ENCODE data around the gene PCNX2. TPM values are rescaled to one million over a fixed set of nuclear protein-coding genes. Genes with fewer than 3 reads are reported as not detected.

PCNX2 gene
- total RNA-seq, 1 experiment from 2014 or later = 9.1 TPM

DNA sequence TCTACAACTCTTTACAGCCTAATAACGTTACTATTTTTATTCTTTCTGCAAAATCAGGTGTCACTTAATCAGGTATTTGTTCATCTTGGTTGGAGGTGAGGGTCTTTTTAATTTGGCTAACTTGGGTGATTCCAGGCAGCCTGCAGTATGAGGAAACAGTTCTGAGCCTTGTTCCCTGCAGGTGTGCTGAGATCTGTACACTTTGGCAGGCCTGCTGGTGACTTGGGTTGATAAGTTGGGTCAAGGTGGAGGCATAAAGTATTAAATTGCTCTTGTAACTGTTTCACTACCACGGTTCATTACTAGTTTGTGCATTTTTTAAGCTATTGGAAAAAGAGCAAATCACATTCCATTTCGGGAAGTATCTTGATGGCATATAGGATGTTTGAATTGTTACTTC lies 42.0 kb upstream of the PCNX2 start:
- no peak for DNase-seq (ENCODE audit: low spot score)
- ChIA-PET POLR2A (ENCODE audit: low non-redundant PET) (no interaction called here), CTCF (no interaction called here)
- TF ChIP-seq EZH2 (IDR thresholded peaks at IDR 0.05; ENCODE audit: borderline replicate concordance, low read depth, low read length, poor library complexity, severe bottlenecking) = no peak
- TF ChIP-seq, protein P1, sequence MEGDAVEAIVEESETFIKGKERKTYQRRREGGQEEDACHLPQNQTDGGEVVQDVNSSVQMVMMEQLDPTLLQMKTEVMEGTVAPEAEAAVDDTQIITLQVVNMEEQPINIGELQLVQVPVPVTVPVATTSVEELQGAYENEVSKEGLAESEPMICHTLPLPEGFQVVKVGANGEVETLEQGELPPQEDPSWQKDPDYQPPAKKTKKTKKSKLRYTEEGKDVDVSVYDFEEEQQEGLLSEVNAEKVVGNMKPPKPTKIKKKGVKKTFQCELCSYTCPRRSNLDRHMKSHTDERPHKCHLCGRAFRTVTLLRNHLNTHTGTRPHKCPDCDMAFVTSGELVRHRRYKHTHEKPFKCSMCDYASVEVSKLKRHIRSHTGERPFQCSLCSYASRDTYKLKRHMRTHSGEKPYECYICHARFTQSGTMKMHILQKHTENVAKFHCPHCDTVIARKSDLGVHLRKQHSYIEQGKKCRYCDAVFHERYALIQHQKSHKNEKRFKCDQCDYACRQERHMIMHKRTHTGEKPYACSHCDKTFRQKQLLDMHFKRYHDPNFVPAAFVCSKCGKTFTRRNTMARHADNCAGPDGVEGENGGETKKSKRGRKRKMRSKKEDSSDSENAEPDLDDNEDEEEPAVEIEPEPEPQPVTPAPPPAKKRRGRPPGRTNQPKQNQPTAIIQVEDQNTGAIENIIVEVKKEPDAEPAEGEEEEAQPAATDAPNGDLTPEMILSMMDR (conservative IDR thresholded peaks at IDR 0.05; ENCODE audit: low read depth, low read length) = no peak
- Histone ChIP-seq H3K4me3 (ENCODE audit: low read depth, low read length, poor library complexity, severe bottlenecking) (no peak overlapping the region), H3K27me3 (replicated peaks; ENCODE audit: insufficient read depth, low read depth, low read length, poor library complexity) (peaks cover 17% of the 10 kb centered on the region), H3K36me3 (ENCODE audit: insufficient read depth, low read length, poor library complexity, severe bottlenecking) (no peaks in the 10 kb centered on the region), H3K9me3 (ENCODE audit: low read depth, low read length, poor library complexity, severe bottlenecking) (no peaks in the 10 kb centered on the region), H3K27ac (ENCODE audit: low read depth, low read length, poor library complexity, severe bottlenecking) (no peak overlapping the region), H3K4me1 (ENCODE audit: insufficient read depth, low read length, poor library complexity, severe bottlenecking) (no peaks in the 10 kb centered on the region)
- no TSS peak for BruUV-seq (replicated peaks)
- intact Hi-C loops (cut with micrococcal nuclease; ENCODE audit: unreplicated experiment) = no loop called here

DNA sequence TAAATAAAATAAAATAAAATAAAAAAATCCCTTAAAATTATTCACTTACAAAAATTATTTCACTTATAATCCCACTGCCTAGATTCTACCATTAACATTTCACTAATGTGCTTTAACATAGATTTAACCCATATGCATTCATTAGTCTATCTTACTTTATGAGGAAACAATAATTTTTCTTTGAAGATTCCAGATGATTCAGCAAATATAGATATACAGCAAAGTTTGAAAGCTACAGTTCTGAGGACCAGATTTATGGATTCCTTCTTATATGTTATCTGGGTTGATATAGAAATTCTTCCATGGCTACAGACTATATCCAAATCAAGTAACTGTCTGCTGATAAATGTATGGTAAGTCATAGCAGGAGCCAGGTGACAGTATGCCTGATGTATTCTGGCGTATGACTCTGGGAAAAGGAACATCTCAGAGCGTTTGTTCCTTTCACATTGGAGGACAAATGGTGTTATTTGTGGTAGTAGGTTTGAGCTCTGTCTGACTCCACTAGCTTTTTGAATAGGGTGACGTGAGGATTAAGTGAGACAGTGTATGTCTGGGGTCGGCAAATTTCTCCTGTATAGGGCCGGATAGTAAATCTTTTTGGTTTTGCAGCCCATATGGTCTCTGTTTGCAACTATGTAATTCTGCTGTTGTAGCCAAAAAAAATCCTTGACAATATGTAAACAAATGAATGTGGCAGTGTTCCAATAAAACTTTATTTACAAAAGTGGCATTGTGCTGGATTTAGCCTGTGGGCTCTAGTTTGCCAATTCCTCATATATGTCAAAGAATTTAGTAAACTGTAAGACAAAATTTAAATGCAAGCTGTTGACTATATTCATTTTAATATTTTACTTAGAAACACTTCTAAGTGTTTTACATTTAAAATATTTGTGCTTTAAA lies 41.3 kb upstream of the PCNX2 start:
- TF ChIP-seq, protein P1 (conservative IDR thresholded peaks at IDR 0.05; ENCODE audit: low read depth, low read length) = no peak
- TF ChIP-seq EZH2 (IDR thresholded peaks at IDR 0.05; ENCODE audit: borderline replicate concordance, low read depth, low read length, poor library complexity, severe bottlenecking) = no peak
- no TSS peak for BruUV-seq (replicated peaks)
- Histone ChIP-seq H3K4me1 (ENCODE audit: insufficient read depth, low read length, poor library complexity, severe bottlenecking) (no peaks in the 10 kb centered on the region), H3K27ac (ENCODE audit: low read depth, low read length, poor library complexity, severe bottlenecking) (no peak overlapping the region), H3K9me3 (ENCODE audit: low read depth, low read length, poor library complexity, severe bottlenecking) (no peaks in the 10 kb centered on the region), H3K36me3 (ENCODE audit: insufficient read depth, low read length, poor library complexity, severe bottlenecking) (no peaks in the 10 kb centered on the region), H3K27me3 (replicated peaks; ENCODE audit: insufficient read depth, low read depth, low read length, poor library complexity) (peaks cover 13% of the 10 kb centered on the region), H3K4me3 (ENCODE audit: low read depth, low read length, poor library complexity, severe bottlenecking) (no peak overlapping the region)
- CTCF ChIA-PET = no interaction called here
- intact Hi-C loops (cut with micrococcal nuclease; ENCODE audit: unreplicated experiment) = no loop called here
- POLR2A ChIA-PET (ENCODE audit: low non-redundant PET) = no interaction called here
- DNase-seq (ENCODE audit: low spot score) = no peak

DNA sequence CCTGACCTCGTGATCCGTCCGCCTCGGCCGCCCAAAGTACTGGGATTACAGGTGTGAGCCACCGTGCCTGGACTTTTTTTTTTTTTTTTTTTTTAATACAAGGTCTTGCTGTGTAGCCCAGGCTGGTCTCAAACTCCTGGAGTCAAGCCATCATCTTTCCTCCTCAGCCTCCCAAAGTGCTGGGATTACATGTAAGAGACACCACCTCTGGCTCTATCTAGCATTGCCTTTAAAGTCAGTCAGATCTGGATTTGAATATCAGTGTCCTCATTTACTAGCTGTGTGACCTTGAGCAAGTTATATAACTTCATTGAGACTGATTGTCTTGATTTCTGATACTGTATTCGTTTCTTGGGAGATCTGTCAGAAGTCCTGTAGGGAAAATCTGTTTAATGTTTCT lies 38.6 kb upstream of the PCNX2 start:
- Histone ChIP-seq H3K4me3 (ENCODE audit: low read depth, low read length, poor library complexity, severe bottlenecking) (no peak overlapping the region), H3K27me3 (replicated peaks; ENCODE audit: insufficient read depth, low read depth, low read length, poor library complexity) (peaks cover 14% of the 10 kb centered on the region), H3K4me1 (ENCODE audit: insufficient read depth, low read length, poor library complexity, severe bottlenecking) (no peaks in the 10 kb centered on the region), H3K9me3 (ENCODE audit: low read depth, low read length, poor library complexity, severe bottlenecking) (no peaks in the 10 kb centered on the region), H3K27ac (ENCODE audit: low read depth, low read length, poor library complexity, severe bottlenecking) (no peak overlapping the region), H3K36me3 (ENCODE audit: insufficient read depth, low read length, poor library complexity, severe bottlenecking) (no peaks in the 10 kb centered on the region)
- DNase-seq (ENCODE audit: low spot score) = no peak
- no peak for TF ChIP-seq EZH2 (IDR thresholded peaks at IDR 0.05; ENCODE audit: borderline replicate concordance, low read depth, low read length, poor library complexity, severe bottlenecking)
- TF ChIP-seq, protein P1 (conservative IDR thresholded peaks at IDR 0.05; ENCODE audit: low read depth, low read length) = no peak
- ChIA-PET POLR2A (ENCODE audit: low non-redundant PET) (no interaction called here), CTCF (interaction anchor here (0.7 kb wide), 1 partner anchor 402 kb away, joined by 6 read pairs; no protein-coding TSS in a partner anchor)
- BruUV-seq (replicated peaks) = no TSS peak
- intact Hi-C loops (cut with micrococcal nuclease; ENCODE audit: unreplicated experiment) = no loop called here
